Large intestine (tissue), 12 donors: ENCODE measurements around the gene TMPRSS11D. TPM values are rescaled to one million over a fixed set of nuclear protein-coding genes. Genes with fewer than 3 reads are reported as not detected.

ENCODE experiments used
- DNase-seq, 2 donors: peaks; one replicate each; pipeline versions ENCODE4 v3.0.0 to v3.0.0-alpha.2; 2013
- H3K27ac ChIP-seq: one replicate; pipeline ENCODE4 v1.5.1; 2013; ENCODE audit warnings: low read length
- H3K27me3 ChIP-seq: 2 replicates; pipeline ENCODE4 v1.6.1; 2013; ENCODE audit warnings: low read length; ENCODE audit not compliant: control insufficient read depth, insufficient read depth
- H3K36me3 ChIP-seq: 2 replicates; pipeline ENCODE4 v1.6.1; 2013; ENCODE audit warnings: low read length; ENCODE audit not compliant: control insufficient read depth, insufficient read depth
- H3K4me1 ChIP-seq: one replicate; pipeline ENCODE4 v1.6.1; 2013; ENCODE audit warnings: low read length; ENCODE audit not compliant: control insufficient read depth, insufficient read depth
- H3K4me3 ChIP-seq: one replicate; pipeline ENCODE4 v1.5.1; 2013; ENCODE audit warnings: low read length
- H3K9me3 ChIP-seq: one replicate; pipeline ENCODE4 v1.6.1; 2013; ENCODE audit warnings: mild to moderate bottlenecking, low read depth, low read length, moderate library complexity; ENCODE audit not compliant: control insufficient read depth
- WGBS: methylation state at CpG from one replicate; pipeline ENCODE4 v1.1.5; 2013; ENCODE audit warnings: low lambda C conversion rate; ENCODE audit not compliant: insufficient coverage; 5-methylcytosine and 5-hydroxymethylcytosine counted together
- long read RNA-seq, 11 donors: transcript quantifications; one replicate each; lab custom pipeline, GENCODE V29; 2026
- polyA plus RNA-seq: library from polyadenylated mRNA; unstranded; fragments of 120-200 nt; gene quantifications from one replicate; pipeline ENCODE4 v1.2.1, GENCODE V29; 2013

TMPRSS11D gene
- 0.06 TPM for polyA plus RNA-seq
- long read RNA-seq, donor 1 = 0 reads
- long read RNA-seq, donor 2 = 0 reads
- long read RNA-seq, donor 3 = 0 reads
- long read RNA-seq, donor 4 = 0 reads
- long read RNA-seq, donor 5 = 0 reads
- long read RNA-seq, donor 6 = 0 reads
- long read RNA-seq, donor 7 = 0 reads
- long read RNA-seq, donor 8 = 0 reads
- long read RNA-seq, donor 9 = 0 reads
- long read RNA-seq, donor 10 = 0 reads
- long read RNA-seq, donor 11 = 0 reads

DNA sequence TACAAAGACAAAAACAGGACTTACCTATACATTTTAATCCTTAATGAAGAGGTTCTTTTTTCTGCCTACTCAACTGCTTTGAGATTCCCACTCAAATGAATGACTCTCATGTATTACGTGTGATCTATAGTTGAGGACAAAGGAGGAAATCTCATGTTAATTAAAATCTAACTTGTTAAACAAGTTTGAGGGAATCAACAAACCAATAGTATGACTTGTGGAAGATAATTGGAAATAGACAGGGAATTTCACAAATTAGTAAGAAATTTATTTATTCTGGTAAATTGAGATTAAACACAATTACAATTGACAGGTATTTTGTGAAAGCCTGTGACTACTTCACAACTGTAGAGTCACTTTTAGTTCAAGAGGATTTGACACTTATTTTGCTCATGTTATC, at the start of gene TMPRSS11D:
TSS of gene TMPRSS11D (minus strand) at position 101 of the 400 bp plus-strand sequence. CDS start at position 32, 69 bp downstream.
- 100% methylated on average over 1 of the region's 1 CpG for WGBS
- Histone ChIP-seq H3K9me3 (no peaks in the 10 kb centered on the region), H3K27me3 (no peaks in the 10 kb centered on the region), H3K27ac (no peak within 1 kb of the TSS), H3K4me1 (no peaks in the 10 kb centered on the region), H3K36me3 (no peaks in the 10 kb centered on the region), H3K4me3 (no peak within 1 kb of the TSS)
- DNase-seq = no peak

GRCh38 chr4:67933038-67933437, 49.2 kb upstream of the TMPRSS11D start:
- Histone ChIP-seq H3K9me3 (no peaks in the 10 kb centered on the region), H3K36me3 (no peaks in the 10 kb centered on the region), H3K27ac (no peak overlapping the region), H3K4me1 (peaks cover 2% of the 10 kb centered on the region), H3K27me3 (no peaks in the 10 kb centered on the region), H3K4me3 (no peak overlapping the region)
- WGBS = 100% methylated on average over 1 of the region's 5 CpGs
- DNase-seq = no peak

DNA sequence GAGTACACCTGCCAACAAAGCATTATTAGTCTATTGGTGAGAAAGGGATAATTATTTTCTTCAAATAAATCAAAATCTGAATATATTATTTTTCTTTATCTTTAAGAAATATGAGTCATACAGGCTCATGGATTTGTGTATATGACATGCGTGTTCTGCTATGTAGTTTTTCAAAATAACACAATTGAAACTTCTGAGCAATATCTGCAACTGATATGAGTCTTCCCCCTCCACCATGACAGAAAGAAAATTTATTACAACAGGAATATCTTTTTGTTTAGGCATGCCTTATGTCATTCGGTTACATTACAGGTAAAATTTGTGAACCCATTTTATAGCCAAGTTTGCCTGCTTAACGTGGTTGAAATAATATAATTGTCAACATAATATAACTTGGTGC, 47.5 kb upstream of the TMPRSS11D start:
- Histone ChIP-seq H3K9me3 (peaks cover 10% of the 10 kb centered on the region), H3K27ac (no peak overlapping the region), H3K27me3 (no peaks in the 10 kb centered on the region), H3K36me3 (no peaks in the 10 kb centered on the region), H3K4me1 (peaks cover 2% of the 10 kb centered on the region), H3K4me3 (no peak overlapping the region)
- WGBS = no CpG with 5 or more reads among the region's 3 CpGs
- DNase-seq = no peak

- no peaks in the 10 kb centered on the region for H3K4me1 ChIP-seq
- H3K9me3 ChIP-seq = peaks cover 10% of the 10 kb centered on the region
- no peak overlapping the region for H3K4me3 ChIP-seq
- H3K36me3 ChIP-seq = no peaks in the 10 kb centered on the region
- no peak overlapping the region for H3K27ac ChIP-seq
- 90% methylated on average over 2 of the region's 3 CpGs for WGBS
- H3K27me3 ChIP-seq = no peaks in the 10 kb centered on the region
- DNase-seq = no peak
These were observed 45.6 kb upstream of the TMPRSS11D start for GRCh38 chr4:67929426-67929825.

DNA sequence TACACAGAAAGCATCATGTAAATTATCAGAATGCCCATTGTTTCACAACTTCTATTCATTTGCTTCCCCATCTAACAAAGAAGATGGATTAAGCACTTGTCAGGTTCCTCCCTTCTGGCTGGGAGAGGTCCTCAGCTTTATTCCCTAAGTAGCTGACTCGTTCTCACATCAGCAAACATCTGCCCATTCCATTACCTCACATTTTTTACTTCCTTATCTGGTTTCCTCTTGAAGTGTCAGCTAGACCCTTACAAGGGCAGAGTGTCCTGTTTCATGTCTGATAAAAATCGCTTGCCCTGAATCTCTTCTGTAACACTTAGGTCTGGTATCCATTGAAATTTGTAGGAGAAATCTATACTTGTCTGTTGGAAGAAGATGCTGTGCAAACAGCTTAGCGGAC, 44.7 kb upstream of the TMPRSS11D start:
- 0% methylated on average over 1 of the region's 3 CpGs for WGBS
- no peak for DNase-seq
- Histone ChIP-seq H3K4me3 (no peak overlapping the region), H3K4me1 (no peaks in the 10 kb centered on the region), H3K27me3 (no peaks in the 10 kb centered on the region), H3K36me3 (no peaks in the 10 kb centered on the region), H3K9me3 (peaks cover 10% of the 10 kb centered on the region), H3K27ac (no peak overlapping the region)

DNA sequence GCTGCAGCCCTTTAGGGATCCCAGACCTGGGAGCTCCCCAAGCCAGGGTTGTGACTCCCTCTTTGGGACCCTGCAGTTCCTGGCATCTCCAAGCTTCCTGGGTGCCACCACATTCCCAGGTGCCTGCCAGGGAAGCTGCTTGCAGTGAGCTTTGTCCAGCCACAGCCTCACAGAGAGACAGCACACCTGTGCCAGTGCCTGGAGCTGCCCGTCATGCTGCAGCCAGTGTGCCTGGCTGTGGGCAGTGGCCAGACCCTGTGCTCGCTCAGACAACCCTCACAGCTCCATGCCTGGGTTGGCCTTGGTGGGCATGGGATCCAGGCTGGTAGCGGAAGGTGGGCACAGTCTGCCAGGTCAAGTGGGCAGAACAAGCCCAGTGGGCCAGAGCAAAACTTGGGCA, 43.4 kb upstream of the TMPRSS11D start:
- no peak overlapping the region for H3K4me3 ChIP-seq
- no peaks in the 10 kb centered on the region for H3K4me1 ChIP-seq
- H3K27me3 ChIP-seq = no peaks in the 10 kb centered on the region
- H3K9me3 ChIP-seq = peaks cover 10% of the 10 kb centered on the region
- no peaks in the 10 kb centered on the region for H3K36me3 ChIP-seq
- H3K27ac ChIP-seq = no peak overlapping the region
- DNase-seq = no peak
- no CpG with 5 or more reads among the region's 3 CpGs for WGBS

DNA sequence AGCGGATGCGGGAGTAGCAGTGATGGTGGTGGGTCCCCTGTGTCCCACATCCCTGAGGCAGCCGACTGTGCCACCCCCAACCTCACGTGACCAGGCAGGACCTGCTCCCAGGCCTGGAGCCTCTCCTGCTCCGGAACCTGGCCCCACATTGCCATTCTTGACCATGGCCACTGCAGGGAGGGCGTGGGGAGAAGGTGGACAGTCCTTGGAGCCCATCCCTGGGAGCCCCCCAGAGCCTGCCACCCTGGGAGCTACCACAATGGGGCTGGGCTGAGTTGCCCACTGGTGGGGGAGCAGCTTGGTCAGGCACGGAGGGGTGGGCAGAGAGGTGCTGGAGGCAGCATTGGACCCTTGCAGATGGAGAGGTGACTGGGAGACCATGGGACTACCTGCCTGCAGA, 42.7 kb upstream of the TMPRSS11D start:
- Histone ChIP-seq H3K36me3 (no peaks in the 10 kb centered on the region), H3K4me1 (no peaks in the 10 kb centered on the region), H3K27me3 (no peaks in the 10 kb centered on the region), H3K9me3 (peaks cover 10% of the 10 kb centered on the region), H3K4me3 (no peak overlapping the region), H3K27ac (no peak overlapping the region)
- WGBS = no CpG with 5 or more reads among the region's 7 CpGs
- no peak for DNase-seq

DNA sequence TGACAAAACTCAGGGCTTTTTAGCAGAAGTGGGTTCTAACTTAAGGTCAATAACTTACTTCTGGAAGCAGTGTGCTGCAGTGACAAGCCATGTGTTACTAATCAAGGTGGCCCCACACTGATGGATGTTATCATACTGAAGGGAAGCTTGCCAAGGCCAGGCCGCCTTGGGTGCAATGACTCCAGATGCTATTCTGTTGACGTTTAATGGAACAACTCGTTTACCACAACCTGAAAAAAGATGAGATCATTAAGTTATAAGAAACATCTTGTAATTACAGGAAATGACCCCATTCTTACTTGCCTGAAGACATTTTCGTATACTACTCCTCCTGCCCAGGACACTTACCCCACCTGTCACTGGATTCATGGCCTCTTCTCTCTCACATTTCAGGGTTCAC, 38.9 kb upstream of the TMPRSS11D start:
- no CpG with 5 or more reads among the region's 4 CpGs for WGBS
- Histone ChIP-seq H3K4me1 (no peaks in the 10 kb centered on the region), H3K27me3 (no peaks in the 10 kb centered on the region), H3K27ac (no peak overlapping the region), H3K36me3 (no peaks in the 10 kb centered on the region), H3K4me3 (no peak overlapping the region), H3K9me3 (peaks cover 10% of the 10 kb centered on the region)
- no peak for DNase-seq

DNA sequence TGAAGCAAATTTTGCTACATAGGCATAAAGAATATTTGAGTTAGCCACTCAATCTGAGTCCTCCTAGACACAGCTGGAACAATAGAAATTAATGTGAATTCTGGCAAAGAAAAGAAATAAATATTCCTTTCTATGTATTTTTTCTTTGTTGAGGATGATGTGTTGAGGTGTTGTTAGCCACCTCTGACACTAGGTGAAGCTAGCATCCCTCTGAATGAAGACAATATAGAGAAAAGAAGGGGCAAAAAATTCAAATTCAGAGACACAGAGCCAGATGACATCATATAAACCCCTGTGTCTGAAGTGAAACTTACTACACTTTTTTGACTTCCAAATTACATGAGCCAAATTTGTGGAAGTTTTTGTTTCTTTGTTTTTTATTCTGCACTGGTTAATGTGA, 34.6 kb upstream of the TMPRSS11D start:
- DNase-seq = no peak
- no peak overlapping the region for H3K4me3 ChIP-seq
- no peaks in the 10 kb centered on the region for H3K4me1 ChIP-seq
- no peaks in the 10 kb centered on the region for H3K36me3 ChIP-seq
- no peak overlapping the region for H3K27ac ChIP-seq
- H3K27me3 ChIP-seq = no peaks in the 10 kb centered on the region
- H3K9me3 ChIP-seq = no peaks in the 10 kb centered on the region

DNA sequence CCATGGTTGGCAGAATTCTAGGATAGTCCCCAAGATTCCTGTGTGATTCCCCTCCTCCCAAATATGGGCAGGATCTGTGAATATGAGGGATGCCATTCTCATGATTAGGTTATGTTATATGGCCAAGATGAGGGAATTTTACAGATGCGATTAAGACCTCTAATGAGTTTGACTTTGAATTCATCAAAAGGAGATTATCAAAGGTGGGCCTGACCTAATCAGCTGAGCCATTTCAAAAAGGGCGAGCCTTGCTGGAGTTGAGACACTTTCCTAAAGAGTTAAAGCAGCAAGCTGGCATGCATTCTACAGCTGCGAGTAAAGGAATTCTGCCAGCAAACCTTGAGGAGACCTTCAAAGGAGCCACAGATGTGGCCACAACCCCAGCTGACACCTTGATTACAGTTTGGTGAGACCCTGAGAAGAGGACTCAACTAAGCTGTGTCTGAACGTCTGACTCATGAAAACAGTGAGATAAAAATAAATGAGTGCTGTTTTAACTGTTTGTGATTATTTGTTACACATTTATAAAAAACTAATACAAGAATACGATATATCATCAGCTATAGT, 31.7 kb upstream of the TMPRSS11D start:
- H3K36me3 ChIP-seq = no peaks in the 10 kb centered on the region
- no peak overlapping the region for H3K27ac ChIP-seq
- H3K4me1 ChIP-seq = peaks cover 7% of the 10 kb centered on the region
- 92% methylated on average over 2 of the region's 5 CpGs for WGBS
- DNase-seq = no peak
- H3K9me3 ChIP-seq = no peaks in the 10 kb centered on the region
- no peaks in the 10 kb centered on the region for H3K27me3 ChIP-seq
- no peak overlapping the region for H3K4me3 ChIP-seq

GRCh38 chr4:67912080-67912479, 28.3 kb upstream of the TMPRSS11D start:
- no CpG with 5 or more reads among the region's 2 CpGs for WGBS
- peak overlapping the region; percentile 69 for H3K27ac ChIP-seq
- H3K27me3 ChIP-seq = no peaks in the 10 kb centered on the region
- H3K4me1 ChIP-seq = peaks cover 7% of the 10 kb centered on the region
- no peak overlapping the region for H3K4me3 ChIP-seq
- H3K9me3 ChIP-seq = no peaks in the 10 kb centered on the region
- no peaks in the 10 kb centered on the region for H3K36me3 ChIP-seq
- peak in 1 of 2 donors; percentile 60 for DNase-seq
